GM19035 (cell line): Measurements from ENCODE around the gene MXD4.

ENCODE experiments used
- ATAC-seq: cut with Tn5 transposase; IDR thresholded peaks from one replicate; pipeline ENCODE4 v1.9.1; 2021; ENCODE audit not compliant: unreplicated experiment

MXD4 gene

GRCh38 chr4:2292646-2293108 lies 30.8 kb upstream of the MXD4 start:
- ATAC-seq = no peak

GRCh38 chr4:2291705-2292645 lies 30.1 kb upstream of the MXD4 start:
- ATAC-seq = no peak

GRCh38 chr4:2290974-2291704 lies 29.2 kb upstream of the MXD4 start:
- ATAC-seq = no peak

GRCh38 chr4:2290488-2290887 lies 28.6 kb upstream of the MXD4 start:
- no peak for ATAC-seq

- no peak for ATAC-seq
These were observed 28.0 kb upstream of the MXD4 start for GRCh38 chr4:2289955-2290333.

GRCh38 chr4:2289311-2289954 lies 27.5 kb upstream of the MXD4 start:
- ATAC-seq = no peak

GRCh38 chr4:2288051-2288541 lies 26.2 kb upstream of the MXD4 start:
- ATAC-seq = no peak

GRCh38 chr4:2287594-2287915 lies 25.6 kb upstream of the MXD4 start:
- ATAC-seq = no peak

- no peak for ATAC-seq
These were observed 25.1 kb upstream of the MXD4 start for GRCh38 chr4:2286904-2287593.

- no peak for ATAC-seq
These were observed 23.9 kb upstream of the MXD4 start for GRCh38 chr4:2285613-2286381.

GRCh38 chr4:2284934-2285612 lies 23.2 kb upstream of the MXD4 start:
- no peak for ATAC-seq

GRCh38 chr4:2284161-2284933 lies 22.4 kb upstream of the MXD4 start:
- ATAC-seq = no peak

GRCh38 chr4:2283199-2283711 lies 21.3 kb upstream of the MXD4 start:
- ATAC-seq = no peak

GRCh38 chr4:2281575-2282343 lies 19.9 kb upstream of the MXD4 start:
- ATAC-seq = peak; percentile 86

- no peak for ATAC-seq
These were observed 18.8 kb upstream of the MXD4 start for GRCh38 chr4:2280531-2281300.

- no peak for ATAC-seq
These were observed 16.0 kb upstream of the MXD4 start for GRCh38 chr4:2277956-2278355.
